H9 (cell line): ENCODE data around the gene DOCK1. TPM values are rescaled to one million over a fixed set of nuclear protein-coding genes. Genes with fewer than 3 reads are reported as not detected.

Source experiments
- DNase-seq: peaks from one replicate; pipeline ENCODE4 v3.0.0-alpha.2; 2017
- H2AFZ ChIP-seq: one replicate; pipeline ENCODE4 v1.6.1; 2013; ENCODE audit warnings: mild to moderate bottlenecking, low read length, control low read depth, moderate library complexity
- H2AK5ac ChIP-seq: 2 replicates; pipeline ENCODE4 v1.6.1; 2013; ENCODE audit warnings: low read length, control low read depth, mixed read lengths; ENCODE audit not compliant: insufficient read length
- H2BK120ac ChIP-seq: one replicate; pipeline ENCODE4 v1.6.1; 2013; ENCODE audit warnings: low read depth, mild to moderate bottlenecking, low read length, control low read depth, inconsistent platforms; ENCODE audit not compliant: poor library complexity, severe bottlenecking
- H2BK12ac ChIP-seq: 2 replicates; pipeline ENCODE4 v1.6.1; 2013; ENCODE audit warnings: low read length, control low read depth, mixed read lengths, low read depth; ENCODE audit not compliant: insufficient read length
- H2BK15ac ChIP-seq: 2 replicates; pipeline ENCODE4 v1.6.1; 2013; ENCODE audit warnings: low read depth, low read length, control low read depth
- H2BK20ac ChIP-seq: one replicate; pipeline ENCODE4 v1.6.1; 2013; ENCODE audit warnings: low read depth, mild to moderate bottlenecking, low read length, control low read depth, inconsistent platforms; ENCODE audit not compliant: poor library complexity, severe bottlenecking
- H2BK5ac ChIP-seq: 2 replicates; pipeline ENCODE4 v1.6.1; 2013; ENCODE audit warnings: low read length, control low read depth, mixed read lengths; ENCODE audit not compliant: insufficient read length
- H3K14ac ChIP-seq: 2 replicates; pipeline ENCODE4 v1.6.1; 2013; ENCODE audit warnings: low read length, control low read depth; ENCODE audit not compliant: insufficient read depth
- H3K18ac ChIP-seq: 2 replicates; pipeline ENCODE4 v1.6.1; 2013; ENCODE audit warnings: low read depth, mild to moderate bottlenecking, mixed read lengths, low read length, control low read depth; ENCODE audit not compliant: insufficient read length
- H3K23ac ChIP-seq: 2 replicates; pipeline ENCODE4 v1.6.1; 2013; ENCODE audit warnings: low read length, control low read depth, mixed read lengths, low read depth; ENCODE audit not compliant: insufficient read length
- H3K23me2 ChIP-seq: 2 replicates; pipeline ENCODE4 v1.6.1; 2013; ENCODE audit warnings: low read depth, mild to moderate bottlenecking, mixed read lengths, low read length, control low read depth; ENCODE audit not compliant: insufficient read length, poor library complexity, severe bottlenecking
- H3K27ac ChIP-seq: 2 replicates; pipeline ENCODE4 v1.5.1; 2013; ENCODE audit warnings: low read length, control low read depth, mixed read lengths, low read depth; ENCODE audit not compliant: insufficient read length
- H3K27me3 ChIP-seq: 2 replicates; pipeline ENCODE4 v1.6.1; 2013; ENCODE audit warnings: low read length, control low read depth, inconsistent platforms; ENCODE audit not compliant: insufficient read depth
- H3K4ac ChIP-seq: 2 replicates; pipeline ENCODE4 v1.6.1; 2013; ENCODE audit warnings: low read depth, mild to moderate bottlenecking, control low read depth, inconsistent platforms, low read length, moderate library complexity
- H3K4me1 ChIP-seq: 2 replicates; pipeline ENCODE4 v1.6.1; 2013; ENCODE audit warnings: low read length, control low read depth, inconsistent platforms; ENCODE audit not compliant: insufficient read depth
- H3K4me2 ChIP-seq: 2 replicates; pipeline ENCODE4 v1.6.1; 2013; ENCODE audit warnings: low read length, control low read depth, mixed read lengths; ENCODE audit not compliant: insufficient read length, insufficient read depth
- H3K56ac ChIP-seq: 2 replicates; pipeline ENCODE4 v1.6.1; 2013; ENCODE audit warnings: low read depth, mild to moderate bottlenecking, mixed read lengths, low read length, control low read depth; ENCODE audit not compliant: insufficient read length
- H3K79me1 ChIP-seq: 2 replicates; pipeline ENCODE4 v1.6.1; 2013; ENCODE audit warnings: low read depth, mild to moderate bottlenecking, moderate library complexity, low read length, control low read depth, inconsistent platforms; ENCODE audit not compliant: insufficient read depth, poor library complexity, severe bottlenecking
- H3K79me2 ChIP-seq: 2 replicates; pipeline ENCODE4 v1.6.1; 2013; ENCODE audit warnings: low read length, control low read depth, inconsistent platforms; ENCODE audit not compliant: insufficient read depth
- H3K9ac ChIP-seq: 2 replicates; pipeline ENCODE4 v1.6.1; 2013; ENCODE audit warnings: low read length, control low read depth, mixed read lengths; ENCODE audit not compliant: insufficient read length; ENCODE audit errors: extremely low read depth
- H3K9me3 ChIP-seq: one replicate; pipeline ENCODE4 v1.6.1; 2013; ENCODE audit warnings: low read depth, low read length, inconsistent platforms; ENCODE audit not compliant: control insufficient read depth
- H3T11ph ChIP-seq: one replicate; pipeline ENCODE4 v1.6.1; 2013; ENCODE audit warnings: mild to moderate bottlenecking, low read length, control low read depth, inconsistent platforms
- H4K20me1 ChIP-seq: one replicate; pipeline ENCODE4 v1.6.1; 2013; ENCODE audit not compliant: control insufficient read depth, insufficient read length, insufficient read depth
- H4K5ac ChIP-seq: 2 replicates; pipeline ENCODE4 v1.6.1; 2013; ENCODE audit warnings: low read depth, mild to moderate bottlenecking, mixed read lengths, low read length, control low read depth; ENCODE audit not compliant: insufficient read length
- H4K8ac ChIP-seq: replicated peaks from 2 replicates; pipeline ENCODE4 v1.6.1; 2013; ENCODE audit warnings: low read length, control low read depth, mixed read lengths, low read depth; ENCODE audit not compliant: insufficient read length
- H4K91ac ChIP-seq: 2 replicates; pipeline ENCODE4 v1.6.1; 2013; ENCODE audit warnings: low read depth, mild to moderate bottlenecking, moderate library complexity, mixed read lengths, low read length, control low read depth; ENCODE audit not compliant: insufficient read length
- H3K27ac Mint-ChIP-seq, 3 experiments: 2 replicates in 2 of 3; 3 replicates in 1 of 3; pipeline ENCODE4 v1.8.0; 2020 to 2021; ENCODE audit warnings: mixed read lengths in 3 of 3, mild to moderate bottlenecking in 1 of 3, moderate library complexity in 1 of 3
- H3K27me3 Mint-ChIP-seq: 2 replicates; pipeline ENCODE4 v1.8.0; 2021; ENCODE audit warnings: low read depth, mild to moderate bottlenecking, moderate library complexity, mixed read lengths
- H3K36me3 Mint-ChIP-seq, 3 experiments: 2 replicates in 2 of 3; 3 replicates in 1 of 3; pipeline ENCODE4 v1.8.0; 2020 to 2021; ENCODE audit warnings: low read depth in 3 of 3, mixed read lengths in 3 of 3; ENCODE audit not compliant: insufficient read depth in 1 of 3
- H3K4me1 Mint-ChIP-seq, 2 experiments: 2 replicates each; pipeline ENCODE4 v1.8.0; 2020; ENCODE audit warnings: mixed read lengths in 2 of 2
- H3K4me3 Mint-ChIP-seq, 2 experiments: 2 replicates in 1 of 2; 3 replicates in 1 of 2; pipeline ENCODE4 v1.8.0; 2020 to 2021; ENCODE audit warnings: mild to moderate bottlenecking in 2 of 2, mixed read lengths in 2 of 2, moderate library complexity in 1 of 2
- H3K9me3 Mint-ChIP-seq, 2 experiments: 2 replicates in 1 of 2; 3 replicates in 1 of 2; pipeline ENCODE4 v1.8.0; 2020; ENCODE audit warnings: mild to moderate bottlenecking in 2 of 2, mixed read lengths in 2 of 2, moderate library complexity in 1 of 2
- WGBS: extraction: QIAGEN DNeasy Blood & Tissue Kit; methylation state at CpG from one replicate; pipeline ENCODE4 v1.1.7; 2013; ENCODE audit warnings: missing lambda C conversion rate, low lambda C conversion rate, mixed read lengths; ENCODE audit not compliant: insufficient read length; ENCODE audit errors: extremely low coverage; 5-methylcytosine and 5-hydroxymethylcytosine counted together
- total RNA-seq: library from RNA; stranded (reverse); gene quantifications from 2 replicates; pipeline ENCODE4 v1.2.1, GENCODE V29; 2021
- TF ChIP-seq, protein P1 (sequence below): fragments of 200-600 bp; sonication (generic); conservative IDR thresholded peaks from 3 replicates; pipeline ENCODE4 v1.8.0; 2021; ENCODE audit warnings: antibody characterized with exemption, mild to moderate bottlenecking

The DOCK1 gene
- total RNA-seq, 1 experiment from 2014 or later = 57.0 TPM

DNA sequence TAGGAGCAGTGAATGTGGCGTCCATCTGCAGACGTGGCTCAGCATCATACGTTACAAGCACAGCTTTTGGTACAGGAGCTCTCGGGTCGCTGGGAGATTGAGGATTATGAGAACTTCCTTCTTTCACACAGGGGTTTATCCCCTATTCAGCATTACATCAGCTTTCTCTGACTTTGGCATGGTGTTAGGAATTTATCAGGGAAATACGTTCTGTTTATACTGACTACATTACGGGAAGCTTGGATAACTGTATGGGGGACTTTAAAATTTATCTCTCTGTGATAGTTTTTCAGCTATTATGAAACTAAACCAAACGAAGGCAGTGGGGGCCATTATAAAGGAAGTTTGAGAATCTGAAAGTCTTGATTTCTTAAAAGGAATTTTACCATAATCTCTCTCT is 401.3 kb downstream of the DOCK1 start:
- no peak overlapping the region for H3K4me2 ChIP-seq
- H4K20me1 ChIP-seq = no peaks in the 10 kb centered on the region
- H3K9ac ChIP-seq = no peak overlapping the region
- H3K27ac Mint-ChIP-seq = peak overlapping the region in 1 of 3 experiments; percentile 44; a peak in 1 of 7 replicates
- no peaks in the 10 kb centered on the region for H3K79me2 ChIP-seq
- H3K36me3 Mint-ChIP-seq = no peaks in the 10 kb centered on the region
- H3K27me3 Mint-ChIP-seq = no peaks in the 10 kb centered on the region
- no peak overlapping the region for H3K4ac ChIP-seq
- no peaks in the 10 kb centered on the region for H3K23me2 ChIP-seq
- H2BK12ac ChIP-seq = no peak overlapping the region
- no peak overlapping the region for H4K8ac ChIP-seq
- WGBS = no CpG with 5 or more reads among the region's 8 CpGs
- H2BK5ac ChIP-seq = no peak overlapping the region
- H3K9me3 Mint-ChIP-seq = no peaks in the 10 kb centered on the region
- H3K14ac ChIP-seq = no peak overlapping the region
- no peaks in the 10 kb centered on the region for H3K79me1 ChIP-seq
- H2BK20ac ChIP-seq = no peak overlapping the region
- H3K27me3 ChIP-seq = no peaks in the 10 kb centered on the region
- no peak overlapping the region for H4K5ac ChIP-seq
- no peaks in the 10 kb centered on the region for H3K9me3 ChIP-seq
- H2BK15ac ChIP-seq = no peak overlapping the region
- TF ChIP-seq, protein P1, sequence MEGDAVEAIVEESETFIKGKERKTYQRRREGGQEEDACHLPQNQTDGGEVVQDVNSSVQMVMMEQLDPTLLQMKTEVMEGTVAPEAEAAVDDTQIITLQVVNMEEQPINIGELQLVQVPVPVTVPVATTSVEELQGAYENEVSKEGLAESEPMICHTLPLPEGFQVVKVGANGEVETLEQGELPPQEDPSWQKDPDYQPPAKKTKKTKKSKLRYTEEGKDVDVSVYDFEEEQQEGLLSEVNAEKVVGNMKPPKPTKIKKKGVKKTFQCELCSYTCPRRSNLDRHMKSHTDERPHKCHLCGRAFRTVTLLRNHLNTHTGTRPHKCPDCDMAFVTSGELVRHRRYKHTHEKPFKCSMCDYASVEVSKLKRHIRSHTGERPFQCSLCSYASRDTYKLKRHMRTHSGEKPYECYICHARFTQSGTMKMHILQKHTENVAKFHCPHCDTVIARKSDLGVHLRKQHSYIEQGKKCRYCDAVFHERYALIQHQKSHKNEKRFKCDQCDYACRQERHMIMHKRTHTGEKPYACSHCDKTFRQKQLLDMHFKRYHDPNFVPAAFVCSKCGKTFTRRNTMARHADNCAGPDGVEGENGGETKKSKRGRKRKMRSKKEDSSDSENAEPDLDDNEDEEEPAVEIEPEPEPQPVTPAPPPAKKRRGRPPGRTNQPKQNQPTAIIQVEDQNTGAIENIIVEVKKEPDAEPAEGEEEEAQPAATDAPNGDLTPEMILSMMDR = no peak
- peaks cover 22 to 26% of the 10 kb centered on the region in 2 experiments for H3K4me1 Mint-ChIP-seq
- no peak overlapping the region for H3T11ph ChIP-seq
- H3K27ac ChIP-seq = no peak overlapping the region
- no peak overlapping the region for H3K4me3 Mint-ChIP-seq
- H2AFZ ChIP-seq = no peak overlapping the region
- no peak overlapping the region for H4K91ac ChIP-seq
- no peak overlapping the region for H3K18ac ChIP-seq
- H2BK120ac ChIP-seq = no peak overlapping the region
- no peak overlapping the region for H3K56ac ChIP-seq
- no peak overlapping the region for H2AK5ac ChIP-seq
- DNase-seq = no peak
- peaks cover 2% of the 10 kb centered on the region; the same call in 1 of the 2 replicates for H3K4me1 ChIP-seq
- H3K23ac ChIP-seq = no peak overlapping the region
